NCI-H1092 treated with DMSO at 0.1 percent for 48 hours (cell line): ENCODE data around the gene BAHCC1.
"Not testable (repeated sequence)": the region's sequence is repeated elsewhere in the genome, so short reads cannot be mapped to it uniquely, and the experiment has no call there.

Source experiments
- DNase-seq: peaks from one replicate; lab custom pipeline; 2025; lab: John Stamatoyannopoulos, UW

BAHCC1 gene

GRCh38 chr17:81413497-81414135 lies 18.4 kb downstream of the BAHCC1 start:
- DNase-seq = no peak

GRCh38 chr17:81414756-81415516 lies 19.7 kb downstream of the BAHCC1 start:
- DNase-seq = peak; percentile 77

- DNase-seq = no peak
Observed at GRCh38 chr17:81415681-81416080, 20.4 kb downstream of the BAHCC1 start.

GRCh38 chr17:81416612-81417011 lies 21.4 kb downstream of the BAHCC1 start:
- peak; percentile 68 for DNase-seq

- DNase-seq = no peak
Observed at GRCh38 chr17:81417049-81417878, 22.0 kb downstream of the BAHCC1 start.

GRCh38 chr17:81417879-81418709 lies 22.8 kb downstream of the BAHCC1 start:
- DNase-seq = no peak

- peak; percentile 45 for DNase-seq
Observed at GRCh38 chr17:81418710-81419318, 23.6 kb downstream of the BAHCC1 start.

GRCh38 chr17:81419319-81419885 lies 24.1 kb downstream of the BAHCC1 start:
- peak; percentile 80 for DNase-seq

- DNase-seq = no peak
Observed at GRCh38 chr17:81419886-81420768, 24.9 kb downstream of the BAHCC1 start.

- DNase-seq = no peak
Observed at GRCh38 chr17:81420769-81421462, 25.7 kb downstream of the BAHCC1 start.

- DNase-seq = no peak
Observed at GRCh38 chr17:81422776-81423697, 27.8 kb downstream of the BAHCC1 start.

GRCh38 chr17:81423698-81424071 lies 28.4 kb downstream of the BAHCC1 start:
- DNase-seq = no peak

GRCh38 chr17:81424151-81425017 lies 29.1 kb downstream of the BAHCC1 start:
- no peak for DNase-seq

GRCh38 chr17:81425041-81425440 lies 29.8 kb downstream of the BAHCC1 start:
- not testable (repeated sequence) for DNase-seq

GRCh38 chr17:81425716-81426392 lies 30.6 kb downstream of the BAHCC1 start:
- DNase-seq = not testable (repeated sequence)

GRCh38 chr17:81426393-81427172 lies 31.3 kb downstream of the BAHCC1 start:
- no peak for DNase-seq
